Caco-2 (cell line): ENCODE measurements around the gene DLG1. TPM values are rescaled to one million over a fixed set of nuclear protein-coding genes. Genes with fewer than 3 reads are reported as not detected.
"Not testable (repeated sequence)": the region's sequence is repeated elsewhere in the genome, so short reads cannot be mapped to it uniquely, and the experiment has no call there.

ENCODE experiments used
- BruUV-seq: library from RNA; stranded (reverse); fragments of 400-500 nt; replicated peaks from 2 replicates; lab custom pipeline; 2021; lab: Mats Ljungman, UMichigan
- CTCF ChIA-PET: fragments of 300-600 bp; sonication (Branson Sonifier 250); formaldehyde crosslinking; loops from one replicate; lab custom pipeline; 2022; ENCODE audit warnings: antibody characterized with exemption; lab: Charles Lee
- POLR2A ChIA-PET: fragments of 300-600 bp; sonication (Branson Sonifier 250); formaldehyde crosslinking; loops from one replicate; lab custom pipeline; 2022; ENCODE audit warnings: antibody characterized with exemption; lab: Charles Lee
- DNase-seq, 2 experiments: peaks; one replicate each; pipeline versions ENCODE4 v3.0.0 to v3.0.0-alpha.2; 2020 to 2022
- H3K27me3 ChIP-seq: replicated peaks from 2 replicates; pipeline ENCODE4 v1.6.0; 2011; ENCODE audit warnings: low read length; ENCODE audit not compliant: control insufficient read depth, insufficient read depth
- H3K36me3 ChIP-seq: 2 replicates; pipeline ENCODE4 v1.5.1; 2011; ENCODE audit warnings: low read length; ENCODE audit not compliant: control insufficient read depth, insufficient read depth
- H3K4me1 ChIP-seq: fragments of 250-450 bp; sonication (Bioruptor Pico); 2 replicates; pipeline ENCODE4 v1.5.1; 2020; ENCODE audit warnings: mild to moderate bottlenecking
- H3K4me3 ChIP-seq: 2 replicates; pipeline ENCODE4 v1.5.1; 2011; ENCODE audit warnings: low read depth, mild to moderate bottlenecking, control low read depth, low read length
- H3K9me3 ChIP-seq: fragments of 250-450 bp; sonication (Bioruptor Pico); 2 replicates; pipeline ENCODE4 v1.5.1; 2020; ENCODE audit warnings: mild to moderate bottlenecking, moderate library complexity
- H3K27ac Mint-ChIP-seq: one replicate; pipeline ENCODE4 v1.8.0; 2022; ENCODE audit warnings: mixed read lengths; ENCODE audit not compliant: unreplicated experiment
- H3K27me3 Mint-ChIP-seq: one replicate; pipeline ENCODE4 v1.8.0; 2022; ENCODE audit warnings: mixed read lengths; ENCODE audit not compliant: insufficient read depth, unreplicated experiment
- H3K36me3 Mint-ChIP-seq: one replicate; pipeline ENCODE4 v1.8.0; 2022; ENCODE audit warnings: mild to moderate bottlenecking, mixed read lengths; ENCODE audit not compliant: insufficient read depth, unreplicated experiment
- H3K4me1 Mint-ChIP-seq: one replicate; pipeline ENCODE4 v1.8.0; 2022; ENCODE audit warnings: low read depth, mixed read lengths; ENCODE audit not compliant: unreplicated experiment
- H3K4me3 Mint-ChIP-seq: one replicate; pipeline ENCODE4 v1.8.0; 2022; ENCODE audit warnings: mild to moderate bottlenecking, moderate library complexity, mixed read lengths; ENCODE audit not compliant: unreplicated experiment
- H3K9me3 Mint-ChIP-seq: one replicate; pipeline ENCODE4 v1.8.0; 2022; ENCODE audit warnings: mixed read lengths; ENCODE audit not compliant: unreplicated experiment
- intact Hi-C: fragments of 100-400 bp; cut with micrococcal nuclease; formaldehyde crosslinking; loops from one replicate; pipeline ENCODE4 v1.10.0; 2022; ENCODE audit not compliant: unreplicated experiment
- total RNA-seq: library from RNA; stranded (reverse); gene quantifications from 2 replicates; pipeline ENCODE4 v1.2.3, GENCODE V29; 2022
- TF ChIP-seq, protein P1 (sequence below), 2 experiments: fragments of 200-600 bp in 1 of 2; IDR thresholded peaks; 1 replicate in 1 of 2; 2 replicates in 1 of 2; pipeline versions ENCODE4 v1.5.1 to v1.8.0; 2011 to 2022; ENCODE audit warnings: antibody characterized with exemption in 1 of 2, control low read depth in 1 of 2, inconsistent platforms in 1 of 2, low read depth in 1 of 2, low read length in 1 of 2, mild to moderate bottlenecking in 1 of 2, moderate library complexity in 1 of 2; ENCODE audit not compliant: insufficient read depth in 1 of 2, severe bottlenecking in 1 of 2, unreplicated experiment in 1 of 2

The DLG1 gene
- total RNA-seq, 1 experiment from 2014 or later = 167 TPM

DNA sequence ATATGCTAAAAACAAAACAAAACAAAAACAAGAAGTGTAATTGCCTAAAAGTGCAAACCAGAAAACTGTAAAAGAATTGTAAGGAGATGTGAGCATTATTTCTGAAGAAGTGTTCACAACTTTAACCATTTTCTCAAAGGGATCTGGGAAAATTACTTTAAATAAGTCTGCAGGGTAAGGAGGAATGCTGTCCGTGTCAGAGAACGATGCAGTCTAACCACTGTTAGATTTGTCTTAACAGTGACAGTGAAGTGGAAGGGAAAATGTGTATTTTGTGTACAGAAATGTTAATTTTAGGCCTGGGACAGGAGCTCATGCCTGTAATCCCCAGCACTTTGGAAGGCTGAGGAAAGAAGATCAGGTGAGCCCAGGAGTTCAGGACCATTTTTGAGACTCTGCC, 95.7 kb downstream of the DLG1 start:
- H3K27ac Mint-ChIP-seq = peak overlapping the region; percentile 48
- no peak overlapping the region for H3K4me3 Mint-ChIP-seq
- H3K9me3 ChIP-seq = no peaks in the 10 kb centered on the region
- H3K4me3 ChIP-seq = no peak overlapping the region
- no peaks in the 10 kb centered on the region for H3K36me3 ChIP-seq
- POLR2A ChIA-PET = no interaction called here
- H3K27me3 ChIP-seq = no peaks in the 10 kb centered on the region
- TF ChIP-seq, protein P1, sequence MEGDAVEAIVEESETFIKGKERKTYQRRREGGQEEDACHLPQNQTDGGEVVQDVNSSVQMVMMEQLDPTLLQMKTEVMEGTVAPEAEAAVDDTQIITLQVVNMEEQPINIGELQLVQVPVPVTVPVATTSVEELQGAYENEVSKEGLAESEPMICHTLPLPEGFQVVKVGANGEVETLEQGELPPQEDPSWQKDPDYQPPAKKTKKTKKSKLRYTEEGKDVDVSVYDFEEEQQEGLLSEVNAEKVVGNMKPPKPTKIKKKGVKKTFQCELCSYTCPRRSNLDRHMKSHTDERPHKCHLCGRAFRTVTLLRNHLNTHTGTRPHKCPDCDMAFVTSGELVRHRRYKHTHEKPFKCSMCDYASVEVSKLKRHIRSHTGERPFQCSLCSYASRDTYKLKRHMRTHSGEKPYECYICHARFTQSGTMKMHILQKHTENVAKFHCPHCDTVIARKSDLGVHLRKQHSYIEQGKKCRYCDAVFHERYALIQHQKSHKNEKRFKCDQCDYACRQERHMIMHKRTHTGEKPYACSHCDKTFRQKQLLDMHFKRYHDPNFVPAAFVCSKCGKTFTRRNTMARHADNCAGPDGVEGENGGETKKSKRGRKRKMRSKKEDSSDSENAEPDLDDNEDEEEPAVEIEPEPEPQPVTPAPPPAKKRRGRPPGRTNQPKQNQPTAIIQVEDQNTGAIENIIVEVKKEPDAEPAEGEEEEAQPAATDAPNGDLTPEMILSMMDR (IDR thresholded peaks at IDR 0.05; ENCODE audit: insufficient read depth in 1 of 2, low read depth in 1 of 2, low read length in 1 of 2, severe bottlenecking in 1 of 2, unreplicated experiment in 1 of 2) = no peak
- peaks cover 12% of the 10 kb centered on the region for H3K4me1 Mint-ChIP-seq
- H3K27me3 Mint-ChIP-seq = no peaks in the 10 kb centered on the region
- H3K36me3 Mint-ChIP-seq = peaks cover 26% of the 10 kb centered on the region
- peaks cover 5% of the 10 kb centered on the region; the same call in 1 of the 2 replicates for H3K4me1 ChIP-seq
- H3K9me3 Mint-ChIP-seq = no peaks in the 10 kb centered on the region
- intact Hi-C loops = no loop called here
- no peak for DNase-seq
- BruUV-seq = no TSS peak
- CTCF ChIA-PET = no interaction called here

DNA sequence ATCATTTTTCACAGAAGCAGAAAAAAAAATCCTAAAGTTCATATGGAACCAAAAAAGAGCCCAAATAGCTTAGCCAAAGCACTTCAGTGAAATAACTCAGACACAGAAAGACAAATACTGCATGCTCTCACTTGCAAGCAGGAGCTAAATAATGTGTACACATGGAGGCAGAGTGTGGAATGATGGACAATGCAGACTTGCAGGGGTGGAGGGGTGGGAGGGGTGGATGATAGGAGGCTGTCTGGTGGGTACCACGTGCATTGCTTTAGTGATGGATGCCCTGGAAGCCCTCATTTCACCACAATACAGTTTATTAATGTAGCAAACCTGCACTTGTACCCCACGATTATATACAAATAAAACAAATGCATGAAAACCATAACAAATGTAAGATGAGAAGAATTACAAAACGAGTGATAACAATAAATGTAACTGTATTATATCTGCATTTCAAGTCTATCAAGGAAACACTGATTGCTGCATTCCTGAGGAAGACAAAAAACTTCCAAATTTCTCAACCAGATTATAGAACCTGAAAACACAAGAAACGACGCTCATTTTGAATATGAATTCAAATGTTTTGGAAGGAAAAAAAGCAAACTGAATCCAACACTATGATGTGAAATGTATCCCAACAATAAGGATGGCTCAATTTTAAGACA, 96.5 kb downstream of the DLG1 start:
- intact Hi-C loops = no loop called here
- no peaks in the 10 kb centered on the region; the same call in 1 of the 2 replicates for H3K4me1 ChIP-seq
- no peak for DNase-seq
- ChIA-PET POLR2A (no interaction called here), CTCF (no interaction called here)
- Mint-ChIP-seq H3K4me3 (no peak overlapping the region), H3K27ac (peak overlapping the region; percentile 48), H3K27me3 (no peaks in the 10 kb centered on the region), H3K9me3 (no peaks in the 10 kb centered on the region), H3K4me1 (peaks cover 12% of the 10 kb centered on the region), H3K36me3 (peaks cover 26% of the 10 kb centered on the region)
- TF ChIP-seq, protein P1 (IDR thresholded peaks at IDR 0.05; ENCODE audit: insufficient read depth in 1 of 2, low read depth in 1 of 2, low read length in 1 of 2, severe bottlenecking in 1 of 2, unreplicated experiment in 1 of 2) = no peak
- no peaks in the 10 kb centered on the region for H3K36me3 ChIP-seq
- H3K9me3 ChIP-seq = no peaks in the 10 kb centered on the region
- H3K27me3 ChIP-seq = no peaks in the 10 kb centered on the region
- no peak overlapping the region for H3K4me3 ChIP-seq
- no TSS peak for BruUV-seq

DNA sequence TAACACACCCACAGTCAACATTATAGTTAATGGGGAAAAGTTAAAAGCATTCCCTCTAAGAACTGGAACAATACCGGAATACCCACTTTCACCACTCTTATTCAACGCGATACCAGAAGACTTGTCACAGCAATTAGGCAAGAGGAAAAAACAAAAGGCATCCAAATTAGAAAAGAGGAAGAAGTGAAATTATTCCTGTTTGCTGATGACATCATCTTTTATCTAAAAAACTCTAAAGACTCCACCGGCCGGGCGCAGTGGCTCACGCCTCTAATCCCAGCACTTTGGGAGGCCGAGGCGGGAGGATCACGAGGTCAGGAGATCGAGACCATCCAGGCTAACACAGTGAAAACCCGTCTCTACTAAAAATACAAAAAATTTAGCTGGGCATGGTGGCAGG, 97.6 kb downstream of the DLG1 start:
- DNase-seq, H3K27me3 Mint-ChIP-seq, H3K9me3 Mint-ChIP-seq, BruUV-seq, H3K36me3 ChIP-seq, H3K27me3 ChIP-seq, H3K4me1 ChIP-seq, H3K4me3 Mint-ChIP-seq, H3K4me3 ChIP-seq, intact Hi-C loops, POLR2A ChIA-PET, H3K9me3 ChIP-seq, CTCF ChIA-PET, H3K27ac Mint-ChIP-seq: not testable (repeated sequence)
- Mint-ChIP-seq H3K36me3 (peaks cover 25% of the 10 kb centered on the region), H3K4me1 (peaks cover 12% of the 10 kb centered on the region)
